HTR-8/SVneo (cell line): Measurements from ENCODE around the gene WIPF3.

Source experiments
- DNase-seq: peaks from one replicate; pipeline ENCODE4 v3.0.0; 2011; ENCODE audit warnings: low spot score, mixed read lengths; ENCODE audit not compliant: insufficient read length
- FAIRE-seq: peaks from 2 replicates; lab custom pipeline; 2011; peaks lifted over from hg19 to GRCh38; lab: Jason Lieb, UNC

WIPF3 gene

DNA sequence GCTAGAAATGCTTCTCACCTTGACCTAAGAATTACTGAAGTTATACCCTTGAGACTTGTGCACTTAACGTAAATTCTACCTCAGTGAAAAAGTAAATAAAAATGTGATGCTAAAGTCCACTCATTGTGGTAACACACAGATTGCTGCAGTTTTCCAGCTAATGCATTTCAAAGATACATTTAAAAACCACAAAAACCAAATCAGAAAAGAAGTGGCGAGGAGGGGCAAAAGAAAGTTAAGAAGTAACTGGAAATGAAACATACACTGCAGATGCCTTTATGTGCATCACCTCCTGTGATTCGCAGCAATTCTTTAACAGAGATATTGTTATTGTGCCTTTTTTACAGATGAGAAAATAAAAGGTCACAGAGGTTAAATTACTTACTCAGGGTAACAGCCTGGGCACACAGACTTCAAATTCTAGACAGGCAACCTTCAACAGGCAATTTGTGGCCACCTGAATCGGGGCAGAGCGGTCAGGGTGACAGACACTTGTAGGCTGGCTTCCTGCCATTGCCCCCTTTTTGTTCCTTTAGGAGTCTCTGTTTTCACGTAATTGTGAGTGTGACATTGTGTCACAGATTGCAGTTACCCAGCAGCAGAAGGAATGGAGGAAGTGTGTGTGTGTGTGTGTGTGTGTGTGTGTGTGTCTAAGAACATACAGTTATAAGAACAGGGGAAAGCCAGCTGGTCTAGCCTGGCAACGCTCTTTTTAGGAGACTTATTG lies 1.9 kb downstream of the WIPF3 start:
- FAIRE-seq (no peak), DNase-seq (no peak)

DNA sequence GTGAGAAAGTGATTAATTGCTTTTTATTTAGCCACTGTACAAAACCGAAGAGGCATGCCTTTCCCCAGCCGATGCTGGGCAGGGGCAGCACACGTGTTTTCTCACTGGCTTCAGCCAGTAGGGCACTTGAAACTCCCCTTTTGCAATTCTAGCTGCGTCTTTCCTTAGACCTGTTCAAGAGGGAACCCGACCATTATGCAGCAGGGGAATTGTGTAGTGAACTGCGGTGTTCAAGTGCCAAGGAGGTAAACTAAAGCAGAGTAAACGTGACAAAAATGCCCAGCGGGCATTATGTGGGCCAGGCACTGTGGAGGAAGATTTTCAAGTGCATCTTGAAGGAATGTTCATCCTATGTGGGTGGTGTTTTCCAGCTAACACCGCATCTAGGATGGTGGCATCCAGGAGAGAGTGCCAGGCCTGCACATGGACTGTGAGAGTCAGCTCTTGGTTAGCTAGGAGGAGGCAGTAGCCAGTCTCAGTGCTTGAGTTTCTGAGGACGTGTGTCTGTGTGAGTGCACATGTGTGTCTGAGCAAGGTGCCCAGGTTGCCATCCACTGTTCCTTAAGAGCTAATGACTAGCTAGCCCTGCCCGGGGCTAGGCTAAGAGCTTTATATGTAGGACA lies 3.3 kb downstream of the WIPF3 start:
- DNase-seq (no peak), FAIRE-seq (no peak)

DNA sequence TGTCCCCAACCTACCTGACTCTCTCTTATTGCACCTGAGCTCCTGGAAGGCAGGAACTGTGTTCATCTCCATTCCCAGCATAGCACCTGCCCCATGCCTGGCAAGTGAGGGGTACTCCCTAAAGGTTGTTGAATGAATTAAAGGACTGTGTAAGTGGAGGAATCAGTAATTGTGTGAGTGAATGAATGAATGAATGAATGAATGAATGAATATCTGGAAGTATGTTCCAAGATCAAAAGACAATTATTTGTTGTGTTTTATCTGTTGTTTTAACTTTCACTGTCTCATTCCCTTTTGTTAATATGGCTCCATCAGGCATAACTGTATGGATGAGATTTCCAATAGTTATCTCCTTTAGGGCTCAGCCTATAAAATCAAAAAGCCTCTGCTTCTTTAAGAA lies 4.0 kb downstream of the WIPF3 start:
- FAIRE-seq (no peak), DNase-seq (no peak)

DNA sequence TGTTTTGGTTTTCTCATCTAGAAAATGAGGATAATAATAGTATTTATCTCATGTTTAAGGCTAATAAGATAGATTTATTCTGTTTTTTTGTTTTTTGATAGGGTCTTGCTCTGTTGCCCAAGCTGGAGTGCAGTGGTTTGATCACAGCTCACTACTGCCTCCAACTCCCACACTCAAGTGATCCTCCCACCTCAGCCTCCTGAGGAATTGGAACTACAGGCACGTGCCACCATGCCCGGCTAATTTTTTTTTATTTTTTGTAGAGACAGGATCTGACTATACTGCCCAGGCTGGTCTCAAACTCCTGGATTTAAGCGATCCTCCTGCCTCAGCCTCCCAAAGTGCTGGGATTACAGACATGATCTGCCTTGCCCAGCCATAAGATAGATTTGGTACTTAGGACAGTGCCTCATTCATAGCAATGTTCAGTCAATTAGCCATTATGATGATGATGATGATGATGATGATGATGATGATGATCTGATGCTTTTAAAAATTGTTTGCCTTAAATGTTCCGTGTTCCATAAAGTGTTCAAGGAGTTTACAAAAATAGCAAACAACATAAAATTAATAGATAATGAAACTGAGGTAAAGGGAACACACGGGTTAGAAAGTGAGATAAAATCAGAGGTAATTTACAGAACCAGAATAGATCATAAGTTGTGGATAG lies 4.6 kb downstream of the WIPF3 start:
- FAIRE-seq (peak; percentile 31), DNase-seq (no peak)

DNA sequence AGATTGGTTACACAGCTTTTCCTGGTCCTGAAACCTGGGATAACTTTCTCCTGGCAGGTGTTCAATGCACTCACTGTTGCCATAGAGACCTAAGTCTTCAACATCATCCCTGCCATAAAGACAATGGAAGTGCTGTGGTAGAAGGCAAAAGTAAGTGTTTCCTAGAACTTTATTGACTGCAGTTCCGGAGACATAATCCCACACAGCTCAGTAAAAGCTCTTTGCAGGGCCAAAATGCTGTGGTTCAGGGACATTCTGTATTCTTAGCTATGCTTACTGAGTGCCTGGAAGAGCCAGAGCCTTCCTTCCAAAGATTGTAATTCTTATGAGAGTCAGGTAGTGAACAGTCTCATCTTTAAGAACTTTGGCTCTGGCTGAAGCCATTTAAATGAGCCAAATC lies 5.3 kb downstream of the WIPF3 start:
- no peak for DNase-seq
- no peak for FAIRE-seq

DNA sequence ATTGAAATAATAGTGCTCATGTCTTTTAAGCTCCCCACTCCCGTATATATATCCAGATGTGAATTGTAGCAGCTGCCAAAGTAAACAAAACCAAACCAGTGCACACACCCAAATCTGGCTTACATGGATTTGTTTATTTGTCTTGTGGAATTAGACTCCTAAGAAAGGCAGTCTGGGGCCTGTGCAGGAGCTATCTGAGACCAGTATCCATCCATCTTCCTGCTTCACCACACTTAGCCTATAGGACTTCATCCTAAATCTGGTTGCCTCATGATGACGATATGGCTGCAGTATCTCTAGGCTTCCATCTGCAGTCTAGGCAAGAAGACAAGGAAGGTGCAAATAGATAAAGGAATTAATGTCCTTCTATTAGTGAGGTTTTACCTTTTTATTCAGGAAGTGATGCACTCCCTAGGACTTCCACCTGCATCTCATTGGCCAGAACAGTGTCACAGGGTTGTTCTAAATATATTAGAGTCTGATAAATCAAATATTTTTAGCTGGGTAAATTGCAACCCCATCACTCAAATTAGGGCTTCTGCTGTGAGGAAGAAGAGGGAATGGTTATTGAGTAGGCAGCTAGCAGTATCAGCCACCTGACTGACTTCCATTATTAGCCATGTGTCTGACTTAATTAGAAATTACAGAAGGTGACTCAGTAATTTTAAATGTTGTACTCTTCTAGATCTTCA lies 6.0 kb downstream of the WIPF3 start:
- DNase-seq (no peak), FAIRE-seq (no peak)

DNA sequence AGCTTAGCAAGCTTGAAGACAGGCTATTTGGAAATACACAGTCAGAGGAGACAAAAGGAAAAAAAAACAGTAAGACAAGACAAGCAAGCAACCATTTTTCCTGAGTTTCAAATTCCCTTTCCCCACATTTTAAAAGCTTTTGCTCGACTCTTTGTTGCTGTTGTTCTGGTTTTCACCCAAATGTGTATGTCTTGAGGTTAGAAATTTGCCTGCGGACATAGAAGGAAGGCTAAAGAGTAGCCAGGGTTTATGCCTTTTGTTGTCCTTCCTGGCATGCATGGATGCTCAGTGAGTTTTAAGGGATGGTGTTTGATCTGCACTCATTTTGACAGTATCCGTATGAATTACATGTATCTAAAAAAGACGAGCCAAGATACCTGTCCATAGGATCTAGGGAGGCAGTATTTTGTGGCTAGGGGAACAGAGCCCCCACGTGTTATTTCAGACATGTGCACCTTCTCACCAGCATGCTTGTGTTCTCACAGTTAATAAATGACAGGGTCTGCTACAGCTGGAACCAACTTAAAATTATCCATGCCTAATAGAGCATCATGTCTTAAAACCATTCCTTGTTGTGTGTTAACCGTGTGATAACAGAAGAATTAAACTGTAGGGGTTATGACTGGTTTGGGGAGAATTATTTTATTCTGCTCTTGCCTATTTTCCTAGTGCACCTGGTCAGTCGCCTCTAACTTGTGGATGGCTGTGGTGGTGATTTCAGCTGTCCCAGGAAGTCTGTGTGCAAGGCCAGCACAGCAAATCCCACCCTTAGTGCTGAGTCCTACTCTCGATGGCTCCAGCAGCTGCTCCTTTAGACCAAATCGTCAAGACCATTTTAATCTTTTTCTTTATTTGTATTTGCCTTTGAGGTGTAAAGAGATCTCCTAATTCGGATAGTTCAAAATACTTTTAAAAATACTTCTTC lies 9.1 kb downstream of the WIPF3 start:
- DNase-seq (no peak), FAIRE-seq (no peak)

DNA sequence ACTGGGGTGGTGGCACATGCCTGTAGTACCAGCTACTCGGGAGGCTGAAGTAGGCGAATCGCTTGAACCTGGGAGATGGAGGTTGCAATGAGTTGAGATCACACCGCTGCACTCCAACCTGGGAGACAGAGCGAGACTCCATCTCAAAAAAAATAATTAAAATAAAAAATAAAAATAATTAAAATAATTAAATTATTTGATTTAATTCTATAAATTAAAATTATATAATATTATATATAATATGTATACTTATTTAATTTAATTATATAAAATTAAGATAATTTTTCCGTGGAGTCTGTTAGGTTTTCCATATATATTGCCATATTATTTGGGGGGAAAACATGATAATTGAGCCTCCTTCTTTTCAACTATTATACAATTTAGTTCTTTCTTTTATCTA lies 12.0 kb downstream of the WIPF3 start:
- DNase-seq, result no peak
- no peak for FAIRE-seq

DNA sequence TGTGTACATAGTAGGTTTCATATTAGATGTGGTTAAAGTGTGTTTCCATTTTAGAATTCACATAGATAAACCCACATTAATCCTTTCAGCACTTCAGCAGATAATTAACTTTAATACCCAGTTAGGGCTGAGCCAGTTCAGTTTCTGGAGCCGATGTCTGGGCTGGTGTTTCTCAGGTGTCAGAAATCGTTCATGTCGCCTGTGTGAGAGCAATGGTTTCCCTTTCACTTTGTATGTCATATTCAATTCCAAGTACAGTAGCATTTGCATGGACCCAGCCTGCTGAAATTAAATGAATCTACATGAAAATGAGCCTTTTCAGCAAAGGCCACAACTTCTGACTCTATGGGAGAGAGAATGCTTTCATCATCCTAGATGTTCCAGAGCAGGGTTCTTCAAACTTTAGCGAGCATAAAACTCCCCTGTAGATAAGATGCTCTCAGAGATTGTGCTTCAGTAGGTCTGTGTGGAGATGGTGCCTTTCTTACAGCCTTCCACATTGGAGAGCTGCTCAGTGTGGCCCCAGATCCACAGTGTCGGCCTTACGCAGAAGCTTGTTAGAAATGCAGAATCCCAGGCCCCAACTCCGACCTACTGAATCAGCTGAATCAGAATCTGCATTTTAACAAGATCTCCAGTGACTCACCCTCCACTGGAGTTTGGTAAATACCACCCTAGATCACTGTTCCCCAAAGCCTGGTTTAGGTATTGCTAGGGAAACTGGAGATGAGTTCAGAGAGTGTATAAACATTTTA lies 19.6 kb downstream of the WIPF3 start:
- DNase-seq (no peak), FAIRE-seq (no peak)

DNA sequence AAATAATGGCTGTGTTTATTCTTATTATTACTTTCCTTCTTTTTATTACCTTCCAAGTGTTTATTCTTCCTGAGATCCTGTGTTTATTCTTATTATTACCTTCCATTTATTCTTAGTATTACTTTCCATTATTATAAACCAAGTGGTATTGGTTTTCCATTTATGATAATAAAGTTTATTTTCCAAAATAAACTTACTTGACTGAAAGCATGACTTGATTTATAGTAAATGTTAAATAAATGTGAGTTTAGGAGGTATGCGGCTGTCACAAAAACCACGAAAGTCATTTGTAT lies 20.2 kb downstream of the WIPF3 start:
- FAIRE-seq, result no peak
- DNase-seq, result no peak

DNA sequence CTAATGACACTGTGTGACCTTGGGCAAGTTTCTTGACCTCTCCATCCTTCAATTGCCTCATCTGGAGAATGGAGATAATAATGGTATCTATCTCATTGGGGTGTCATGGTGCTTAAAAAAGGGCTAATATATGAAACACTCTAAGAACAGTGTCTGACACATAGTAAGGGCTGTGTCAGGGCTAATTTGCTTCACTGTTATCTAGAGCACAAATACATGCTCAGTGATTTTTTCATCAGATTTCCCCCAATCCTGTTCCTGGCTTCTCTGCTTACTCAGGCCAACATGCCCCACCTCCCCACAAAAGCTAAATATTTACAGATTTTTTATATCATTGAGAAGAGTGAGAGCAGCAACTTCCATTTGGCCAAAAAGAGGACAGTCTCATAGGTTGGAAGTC lies 20.6 kb downstream of the WIPF3 start:
- FAIRE-seq (no peak), DNase-seq (no peak)

DNA sequence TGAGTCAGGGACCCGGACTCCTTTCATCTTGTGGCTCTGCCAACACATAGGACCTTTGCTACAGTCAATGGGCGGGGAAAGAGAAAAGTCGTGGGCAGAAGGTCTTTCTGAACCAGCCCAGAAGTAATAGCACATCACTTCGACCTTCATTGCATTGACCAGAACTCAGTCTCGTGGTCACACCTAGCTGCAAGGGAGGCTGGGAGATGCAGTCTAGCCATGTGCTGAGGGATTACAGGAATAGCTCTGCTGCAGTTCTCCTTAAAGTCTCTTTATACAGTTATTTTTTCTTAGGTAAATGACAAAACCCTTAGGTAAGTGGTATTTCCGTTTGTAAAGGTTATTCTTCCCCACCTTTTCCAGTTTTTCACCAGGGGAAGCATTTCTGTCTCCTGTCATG lies 25.4 kb downstream of the WIPF3 start:
- FAIRE-seq (no peak), DNase-seq (no peak)

DNA sequence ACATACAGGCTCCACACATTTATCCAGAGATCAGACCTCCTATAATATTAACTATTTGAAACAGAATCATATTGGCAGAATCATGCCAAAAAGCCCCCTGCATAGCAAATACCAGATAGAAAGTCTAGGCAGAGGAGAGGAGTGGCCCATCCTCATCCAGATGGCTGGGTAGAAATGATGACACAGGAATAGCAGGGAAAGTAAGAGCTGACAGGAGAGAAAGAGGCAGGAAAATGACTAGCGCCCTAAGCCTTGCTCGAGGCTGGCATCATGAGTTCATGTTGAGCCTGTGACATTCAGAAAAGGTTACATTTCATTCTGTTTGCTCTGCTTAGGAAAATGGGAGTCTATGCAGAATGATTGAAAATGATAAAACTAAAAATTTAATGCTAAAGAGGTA lies 27.6 kb downstream of the WIPF3 start:
- DNase-seq (no peak), FAIRE-seq (no peak)

DNA sequence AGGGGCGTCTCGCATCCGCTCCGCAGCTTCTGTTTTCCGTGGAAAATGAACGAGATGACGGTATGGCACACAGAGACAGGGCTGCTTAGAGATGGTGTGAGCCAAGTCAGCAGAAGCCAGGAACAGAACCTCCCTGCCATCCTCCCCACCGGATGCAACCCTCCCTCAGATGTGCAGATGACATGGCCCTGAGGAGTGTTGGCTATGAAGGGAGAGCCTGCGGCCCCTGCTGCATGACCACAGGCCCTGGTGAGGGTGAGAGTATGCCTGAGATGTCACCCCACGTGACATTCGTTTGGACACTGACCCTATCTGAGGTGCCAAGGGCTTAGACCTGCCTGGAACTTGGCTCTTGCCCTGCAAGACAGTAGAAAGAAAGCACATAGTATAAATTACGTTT lies 29.4 kb downstream of the WIPF3 start:
- DNase-seq (no peak), FAIRE-seq (no peak)

DNA sequence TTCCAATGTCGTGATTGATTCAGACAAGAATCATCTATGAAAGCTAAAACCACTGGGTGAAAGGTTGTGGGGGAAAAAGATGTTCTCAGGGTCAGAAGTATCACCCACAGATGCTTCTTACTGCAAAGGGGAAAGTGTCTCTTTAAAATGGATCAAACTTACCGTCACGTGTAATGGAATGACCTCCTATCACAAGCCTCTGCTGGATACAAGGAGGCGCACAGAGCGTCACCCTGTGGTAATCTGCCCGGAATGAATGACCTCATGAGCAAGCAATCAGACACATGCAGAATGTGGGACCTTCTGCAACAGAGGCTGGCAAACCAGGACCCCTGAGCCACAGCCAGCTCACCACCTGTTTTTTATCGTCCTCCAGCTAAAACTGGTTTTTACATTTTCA lies 33.0 kb downstream of the WIPF3 start:
- DNase-seq (peak; percentile 15), FAIRE-seq (no peak)

DNA sequence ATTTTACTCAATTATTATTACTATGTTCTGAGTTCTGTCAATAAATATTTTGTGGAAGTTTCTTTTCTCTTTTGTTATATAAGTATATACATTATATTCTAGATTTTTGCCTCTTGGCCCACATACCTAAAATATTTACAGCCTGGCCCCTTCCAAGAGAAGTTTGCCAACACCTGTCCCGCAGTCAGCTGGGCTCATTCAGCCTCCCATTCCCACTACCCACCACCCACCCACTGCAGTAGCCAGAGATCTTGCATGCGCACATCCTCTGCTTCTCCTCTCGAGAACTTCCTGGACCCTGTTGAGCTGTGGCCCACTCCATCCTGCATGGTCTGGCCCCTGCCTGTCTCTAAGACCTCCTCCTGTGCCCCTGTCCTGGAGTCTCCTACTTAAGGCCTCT lies 33.6 kb downstream of the WIPF3 start:
- DNase-seq, result no peak
- FAIRE-seq, result no peak

DNA sequence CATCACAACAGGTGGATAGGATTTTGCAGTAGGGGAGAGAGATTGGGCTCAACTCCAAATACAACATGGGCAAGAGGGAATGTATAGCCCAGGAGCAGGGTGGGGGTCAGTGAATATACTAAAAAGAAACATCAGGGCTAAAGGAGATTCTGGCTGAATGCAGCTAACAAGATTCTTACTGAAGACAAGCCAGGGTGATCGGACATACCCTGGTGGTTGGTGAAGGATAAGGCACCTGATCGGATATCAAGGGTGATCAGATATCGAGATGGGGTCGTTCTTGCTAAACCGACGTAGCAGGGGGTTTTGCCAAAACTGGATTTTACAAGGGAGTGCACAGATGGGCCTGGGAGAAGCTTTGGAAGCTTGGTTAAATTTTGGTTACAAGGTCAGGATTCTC lies 34.4 kb downstream of the WIPF3 start:
- FAIRE-seq (no peak), DNase-seq (no peak)

DNA sequence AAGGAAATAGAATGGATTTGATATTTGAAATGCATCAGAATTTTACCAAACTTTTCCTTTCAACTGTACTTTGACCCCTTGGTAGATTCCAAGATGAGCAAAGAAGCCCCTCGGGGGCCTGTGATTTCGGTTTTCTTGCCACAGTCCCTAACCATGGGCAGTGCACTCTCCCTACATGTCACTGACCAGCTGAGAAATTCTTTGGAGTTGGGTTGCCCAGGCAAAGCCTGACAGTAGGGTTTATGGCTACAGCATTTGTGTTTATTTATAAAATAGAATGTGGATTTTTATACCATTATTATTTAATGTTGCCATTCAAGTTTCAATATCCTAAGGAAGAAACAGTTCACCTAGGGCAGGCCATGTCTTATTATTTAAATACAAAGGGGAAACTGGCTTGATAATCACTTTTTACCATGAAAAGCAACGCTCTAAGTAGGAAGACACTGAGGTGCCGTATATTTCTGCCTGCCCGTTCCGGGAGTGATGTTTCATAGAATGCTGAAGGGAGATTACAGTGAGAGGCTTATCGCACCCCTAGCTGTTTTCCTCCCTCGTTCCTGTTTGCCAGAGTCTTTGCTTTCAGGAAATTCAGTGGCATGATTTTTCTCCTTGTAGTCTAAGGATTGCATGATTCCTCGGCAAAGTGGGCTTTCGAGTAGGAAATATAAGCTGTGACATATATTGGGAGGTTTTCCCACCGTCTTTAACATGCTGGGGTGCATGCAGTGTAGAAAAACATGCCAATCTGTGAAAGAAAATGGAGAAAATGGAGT lies 35.8 kb downstream of the WIPF3 start:
- FAIRE-seq, result no peak

DNA sequence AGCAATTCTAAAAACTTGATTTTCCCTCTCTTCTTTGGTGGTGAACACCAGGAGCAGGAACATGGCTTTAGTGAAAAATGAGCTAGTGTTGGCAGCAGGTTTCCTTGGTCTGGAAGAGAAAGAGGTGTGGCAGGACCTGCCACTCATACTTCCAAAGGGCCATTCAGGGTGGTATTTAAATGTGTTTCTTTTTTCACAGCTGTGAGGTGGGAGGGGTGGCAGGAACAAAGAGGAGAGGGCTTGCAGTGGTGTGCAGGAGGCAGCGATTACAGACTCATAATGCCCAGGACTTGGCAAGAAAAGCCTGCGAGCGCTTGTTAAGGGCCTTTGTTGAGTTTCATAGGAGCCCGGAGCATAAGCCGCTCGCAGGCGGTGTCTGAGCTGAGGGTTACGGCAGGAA lies 36.8 kb downstream of the WIPF3 start:
- no peak for DNase-seq
- FAIRE-seq, result no peak

More for the DNA sequence above, 35.8 kb downstream of the WIPF3 start:
- no peak for DNase-seq
